Esophagus muscularis mucosa (tissue), 3 donors: ENCODE results near the gene SYNGR4.

Source experiments
- POLR2AphosphoS5 ChIP-seq, 2 donors: sonication (generic); formaldehyde crosslinking; IDR thresholded peaks; one replicate each; pipeline ENCODE4 v1.6.1; 2017; ENCODE audit warnings: antibody characterized with exemption in 2 of 2
- TF ChIP-seq, protein P1 (sequence below), 3 experiments: fragments of 200-600 bp in 2 of 3; fragments of 450-650 bp in 1 of 3; sonication (generic) in 2 of 3; IDR thresholded peaks; one replicate each; pipeline ENCODE4 v1.5.1; 2017 to 2019; ENCODE audit warnings: antibody characterized with exemption in 3 of 3, mild to moderate bottlenecking in 2 of 3, moderate library complexity in 1 of 3

DNA sequence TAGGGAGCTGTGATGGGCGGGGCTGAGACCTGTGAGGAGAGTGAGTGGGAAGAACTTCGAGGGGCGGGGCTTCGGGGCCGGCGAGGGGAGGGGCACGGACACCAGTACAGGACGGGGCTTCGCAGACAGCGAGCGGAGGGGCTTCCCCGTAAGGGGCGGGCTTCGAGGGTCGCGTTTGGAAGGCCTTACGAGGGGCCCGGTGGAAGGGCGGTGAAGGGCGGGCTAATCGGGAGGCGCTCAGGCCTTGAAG is 42.9 kb upstream of the SYNGR4 start:
- TF ChIP-seq, protein P1, sequence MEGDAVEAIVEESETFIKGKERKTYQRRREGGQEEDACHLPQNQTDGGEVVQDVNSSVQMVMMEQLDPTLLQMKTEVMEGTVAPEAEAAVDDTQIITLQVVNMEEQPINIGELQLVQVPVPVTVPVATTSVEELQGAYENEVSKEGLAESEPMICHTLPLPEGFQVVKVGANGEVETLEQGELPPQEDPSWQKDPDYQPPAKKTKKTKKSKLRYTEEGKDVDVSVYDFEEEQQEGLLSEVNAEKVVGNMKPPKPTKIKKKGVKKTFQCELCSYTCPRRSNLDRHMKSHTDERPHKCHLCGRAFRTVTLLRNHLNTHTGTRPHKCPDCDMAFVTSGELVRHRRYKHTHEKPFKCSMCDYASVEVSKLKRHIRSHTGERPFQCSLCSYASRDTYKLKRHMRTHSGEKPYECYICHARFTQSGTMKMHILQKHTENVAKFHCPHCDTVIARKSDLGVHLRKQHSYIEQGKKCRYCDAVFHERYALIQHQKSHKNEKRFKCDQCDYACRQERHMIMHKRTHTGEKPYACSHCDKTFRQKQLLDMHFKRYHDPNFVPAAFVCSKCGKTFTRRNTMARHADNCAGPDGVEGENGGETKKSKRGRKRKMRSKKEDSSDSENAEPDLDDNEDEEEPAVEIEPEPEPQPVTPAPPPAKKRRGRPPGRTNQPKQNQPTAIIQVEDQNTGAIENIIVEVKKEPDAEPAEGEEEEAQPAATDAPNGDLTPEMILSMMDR (IDR thresholded peaks at IDR 0.05), result no peak
- TF ChIP-seq POLR2AphosphoS5 (IDR thresholded peaks at IDR 0.05), result no peak
